SH-SY5Y (cell line): ENCODE data around the gene EEF1AKMT3.

ENCODE experiments used
- GATA2 ChIP-seq: IDR thresholded peaks from 2 replicates; pipeline ENCODE4 v1.6.1; 2011; ENCODE audit warnings: mild to moderate bottlenecking, low read depth, low read length
- GATA3 ChIP-seq: IDR thresholded peaks from 2 replicates; pipeline ENCODE4 v1.6.1; 2011; ENCODE audit warnings: low read depth, mild to moderate bottlenecking, low read length, moderate library complexity

DNA sequence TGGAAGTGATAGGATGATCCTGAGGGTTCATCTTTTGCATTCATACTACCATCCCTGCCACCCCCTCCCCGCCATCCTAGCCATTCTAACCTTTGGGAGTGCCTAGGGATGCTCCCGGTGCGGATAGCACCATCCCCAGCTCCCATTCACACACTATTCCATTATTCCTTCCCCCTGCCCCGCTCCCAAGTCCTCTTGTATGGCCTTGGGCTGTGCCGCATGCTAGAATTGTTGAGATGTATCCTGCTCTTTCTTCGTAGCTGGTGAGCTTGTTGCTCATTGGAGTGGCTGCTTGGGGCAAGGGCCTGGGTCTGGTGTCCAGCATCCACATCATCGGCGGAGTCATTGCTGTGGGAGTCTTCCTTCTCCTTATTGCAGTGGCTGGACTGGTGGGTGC is 26.9 kb upstream of the EEF1AKMT3 start:
- TF ChIP-seq GATA3: no peak
- TF ChIP-seq GATA2: no peak
